HG03460 (cell line): Measurements from ENCODE around the gene VRK2.

Experiments
- ATAC-seq: cut with Tn5 transposase; IDR thresholded peaks from one replicate; pipeline ENCODE4 v1.9.1; 2021; ENCODE audit not compliant: unreplicated experiment

VRK2 gene

GRCh38 chr2:58046585-58047372 lies at the start of gene VRK2:
TSS of gene VRK2 (plus strand) at chr2:58046806. CDS start at chr2:58048832, 2,026 bp downstream.
- peak; percentile 80 for ATAC-seq

GRCh38 chr2:58006256-58006951 lies 40.2 kb upstream of the VRK2 start:
- no peak for ATAC-seq

GRCh38 chr2:58006952-58007284 lies 39.7 kb upstream of the VRK2 start:
- no peak for ATAC-seq

- ATAC-seq = no peak
These were observed 36.0 kb upstream of the VRK2 start for GRCh38 chr2:58010599-58010998.

- no peak for ATAC-seq
These were observed 27.4 kb upstream of the VRK2 start for GRCh38 chr2:58019229-58019628.

- no peak for ATAC-seq
These were observed 21.3 kb upstream of the VRK2 start for GRCh38 chr2:58025150-58025933.

- no peak for ATAC-seq
These were observed 19.6 kb upstream of the VRK2 start for GRCh38 chr2:58027029-58027428.

GRCh38 chr2:58030771-58031170 lies 15.8 kb upstream of the VRK2 start:
- no peak for ATAC-seq

- ATAC-seq = peak; percentile 68
These were observed 14.4 kb upstream of the VRK2 start for GRCh38 chr2:58032016-58032763.

- peak; percentile 5 for ATAC-seq
These were observed 13.9 kb upstream of the VRK2 start for GRCh38 chr2:58032764-58033080.

GRCh38 chr2:58033530-58033929 lies 13.1 kb upstream of the VRK2 start:
- no peak for ATAC-seq

GRCh38 chr2:58035352-58035751 lies 11.3 kb upstream of the VRK2 start:
- ATAC-seq = peak; percentile 69

- ATAC-seq = peak; percentile 62
These were observed 7.4 kb upstream of the VRK2 start for GRCh38 chr2:58039170-58039611.

GRCh38 chr2:58042486-58042970 lies 4.1 kb upstream of the VRK2 start:
- ATAC-seq = no peak

GRCh38 chr2:58044145-58044544 lies 2.5 kb upstream of the VRK2 start:
- ATAC-seq = no peak

GRCh38 chr2:58045580-58046334 lies 849 bp upstream of the VRK2 start:
- ATAC-seq = no peak

- ATAC-seq = no peak
These were observed 346 bp upstream of the VRK2 start for GRCh38 chr2:58046335-58046584.

GRCh38 chr2:58047373-58047935 lies 848 bp downstream of the VRK2 start:
- ATAC-seq = peak; percentile 39

GRCh38 chr2:58047961-58048360 lies 1.4 kb downstream of the VRK2 start:
- no peak for ATAC-seq

- no peak for ATAC-seq
These were observed 4.8 kb downstream of the VRK2 start for GRCh38 chr2:58051445-58051844.
